Upper lobe of left lung (tissue), 6 donors: ENCODE measurements around the gene ZDHHC17. TPM values are rescaled to one million over a fixed set of nuclear protein-coding genes. Genes with fewer than 3 reads are reported as not detected.

Experiments
- ATAC-seq, 2 donors: fragments of 200-7000 bp; cut with Tn5 transposase; one replicate each; pipeline ENCODE4 v1.9.1; 2022; ENCODE audit warnings: mild to moderate bottlenecking in 2 of 2, moderate library complexity in 2 of 2; ENCODE audit not compliant: low FRiP score in 2 of 2
- DNase-seq, 2 donors: peaks; one replicate each; pipeline ENCODE4 v3.0.0-alpha.2; 2019 to 2020
- H3K27ac ChIP-seq, 4 donors: fragments of 200-600 bp; sonication (generic); one replicate each; pipeline ENCODE4 v1.5.1; 2016 to 2019
- H3K27me3 ChIP-seq, 4 donors: fragments of 200-600 bp; sonication (generic); one replicate each; pipeline ENCODE4 v1.5.1; 2017 to 2019
- H3K36me3 ChIP-seq, 4 donors: fragments of 200-600 bp; sonication (generic); one replicate each; pipeline ENCODE4 v1.5.1; 2016 to 2019
- H3K4me1 ChIP-seq, 4 donors: fragments of 200-600 bp; sonication (generic); one replicate each; pipeline ENCODE4 v1.5.1; 2018 to 2019
- H3K4me3 ChIP-seq, 4 donors: fragments of 200-600 bp; sonication (generic); one replicate each; pipeline ENCODE4 v1.5.1; 2017 to 2019; ENCODE audit warnings: mild to moderate bottlenecking in 2 of 4, moderate library complexity in 1 of 4
- H3K9me3 ChIP-seq, 4 donors: fragments of 200-600 bp; sonication (generic); one replicate each; pipeline ENCODE4 v1.5.1; 2018 to 2019
- EP300 ChIP-seq, 4 donors: sonication (generic); formaldehyde crosslinking; IDR thresholded peaks; one replicate each; pipeline ENCODE4 v1.5.1; 2017; ENCODE audit warnings: antibody characterized with exemption in 4 of 4, control low read depth in 2 of 4
- POLR2A ChIP-seq, 4 donors: fragments of 450-650 bp; IDR thresholded peaks; one replicate each; pipeline ENCODE4 v1.5.1; 2016 to 2017; ENCODE audit warnings: antibody characterized with exemption in 4 of 4, mild to moderate bottlenecking in 2 of 4
- POLR2AphosphoS5 ChIP-seq, 2 donors: sonication (generic); formaldehyde crosslinking; IDR thresholded peaks; one replicate each; pipeline ENCODE4 v1.5.1; 2017; ENCODE audit warnings: antibody characterized with exemption in 2 of 2
- WGBS, 2 donors: methylation state at CpG; one replicate each; pipeline ENCODE4 v1.1.5; 2017 to 2018; 5-methylcytosine and 5-hydroxymethylcytosine counted together
- total RNA-seq, 6 donors: library from RNA; depleted of rRNA in 4 of 6; stranded (reverse); fragments of >200 nt in 4 of 6; gene quantifications; one replicate each; pipeline versions ENCODE4 v1.1.0 to v1.2.1, GENCODE V29; 2016 to 2021
- TF ChIP-seq, protein P1 (sequence below), 6 experiments: fragments of 450-650 bp in 4 of 6; fragments of 200-600 bp in 2 of 6; sonication (generic) in 2 of 6; IDR thresholded peaks; one replicate each; pipeline ENCODE4 v1.5.1; 2016 to 2019; ENCODE audit warnings: antibody characterized with exemption in 6 of 6
- donor health status: DM: no; HTN: no; CAD: no; lungs with moderate emphysema.
- donor health status: DM: no; HTN: yes; CAD: no; lungs with severe emphysema.

Gene ZDHHC17
- total RNA-seq, 6 donors from 2014 or later = 13.0 to 107 (median 30.0) TPM

- 70 to 87% methylated on average over 1 of the region's 1 CpG for WGBS, 2 donors
- Histone ChIP-seq H3K27me3 (no peaks in the 10 kb centered on the region), H3K4me3 (no peak overlapping the region), H3K36me3 (no peaks in the 10 kb centered on the region), H3K9me3 (no peaks in the 10 kb centered on the region), H3K27ac (no peak overlapping the region), H3K4me1 (no peaks in the 10 kb centered on the region)
- no peak for TF ChIP-seq POLR2A (IDR thresholded peaks at IDR 0.05)
- no peak for TF ChIP-seq POLR2AphosphoS5 (IDR thresholded peaks at IDR 0.05)
- no peak for TF ChIP-seq EP300 (IDR thresholded peaks at IDR 0.05)
- TF ChIP-seq, protein P1, sequence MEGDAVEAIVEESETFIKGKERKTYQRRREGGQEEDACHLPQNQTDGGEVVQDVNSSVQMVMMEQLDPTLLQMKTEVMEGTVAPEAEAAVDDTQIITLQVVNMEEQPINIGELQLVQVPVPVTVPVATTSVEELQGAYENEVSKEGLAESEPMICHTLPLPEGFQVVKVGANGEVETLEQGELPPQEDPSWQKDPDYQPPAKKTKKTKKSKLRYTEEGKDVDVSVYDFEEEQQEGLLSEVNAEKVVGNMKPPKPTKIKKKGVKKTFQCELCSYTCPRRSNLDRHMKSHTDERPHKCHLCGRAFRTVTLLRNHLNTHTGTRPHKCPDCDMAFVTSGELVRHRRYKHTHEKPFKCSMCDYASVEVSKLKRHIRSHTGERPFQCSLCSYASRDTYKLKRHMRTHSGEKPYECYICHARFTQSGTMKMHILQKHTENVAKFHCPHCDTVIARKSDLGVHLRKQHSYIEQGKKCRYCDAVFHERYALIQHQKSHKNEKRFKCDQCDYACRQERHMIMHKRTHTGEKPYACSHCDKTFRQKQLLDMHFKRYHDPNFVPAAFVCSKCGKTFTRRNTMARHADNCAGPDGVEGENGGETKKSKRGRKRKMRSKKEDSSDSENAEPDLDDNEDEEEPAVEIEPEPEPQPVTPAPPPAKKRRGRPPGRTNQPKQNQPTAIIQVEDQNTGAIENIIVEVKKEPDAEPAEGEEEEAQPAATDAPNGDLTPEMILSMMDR (IDR thresholded peaks at IDR 0.05) = no peak
- no peak for DNase-seq
- no peak for ATAC-seq
Observed at GRCh38 chr12:76898442-76898841, 134.5 kb downstream of the ZDHHC17 start.

DNA sequence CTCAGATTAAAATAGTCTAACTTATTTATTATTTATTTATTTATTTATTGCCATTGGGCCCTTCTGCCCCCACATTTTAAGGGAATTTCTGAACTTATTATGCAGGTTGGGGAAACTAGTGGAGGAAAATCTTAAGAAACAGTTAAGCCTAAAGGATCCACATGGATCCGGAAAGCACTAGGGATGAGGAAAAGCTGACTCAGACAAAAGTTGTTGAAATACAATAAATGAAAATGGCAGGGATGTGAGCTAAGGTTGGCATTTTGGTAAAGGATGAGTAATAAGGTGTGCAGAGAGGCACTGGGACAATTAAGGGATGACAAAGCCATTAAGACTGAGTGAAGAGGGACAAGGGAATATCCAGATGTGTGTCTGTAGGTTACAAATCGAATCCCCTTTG is 135.6 kb downstream of the ZDHHC17 start:
- Histone ChIP-seq H3K27ac (no peak overlapping the region), H3K4me1 (no peaks in the 10 kb centered on the region), H3K36me3 (no peaks in the 10 kb centered on the region), H3K27me3 (no peaks in the 10 kb centered on the region), H3K9me3 (no peaks in the 10 kb centered on the region), H3K4me3 (no peak overlapping the region)
- 91 to 97% methylated on average over 2 of the region's 2 CpGs for WGBS, 2 donors
- ATAC-seq (no peak), DNase-seq (no peak)
- TF ChIP-seq EP300 (IDR thresholded peaks at IDR 0.05) = no peak
- TF ChIP-seq POLR2AphosphoS5 (IDR thresholded peaks at IDR 0.05) = no peak
- no peak for TF ChIP-seq POLR2A (IDR thresholded peaks at IDR 0.05)

DNA sequence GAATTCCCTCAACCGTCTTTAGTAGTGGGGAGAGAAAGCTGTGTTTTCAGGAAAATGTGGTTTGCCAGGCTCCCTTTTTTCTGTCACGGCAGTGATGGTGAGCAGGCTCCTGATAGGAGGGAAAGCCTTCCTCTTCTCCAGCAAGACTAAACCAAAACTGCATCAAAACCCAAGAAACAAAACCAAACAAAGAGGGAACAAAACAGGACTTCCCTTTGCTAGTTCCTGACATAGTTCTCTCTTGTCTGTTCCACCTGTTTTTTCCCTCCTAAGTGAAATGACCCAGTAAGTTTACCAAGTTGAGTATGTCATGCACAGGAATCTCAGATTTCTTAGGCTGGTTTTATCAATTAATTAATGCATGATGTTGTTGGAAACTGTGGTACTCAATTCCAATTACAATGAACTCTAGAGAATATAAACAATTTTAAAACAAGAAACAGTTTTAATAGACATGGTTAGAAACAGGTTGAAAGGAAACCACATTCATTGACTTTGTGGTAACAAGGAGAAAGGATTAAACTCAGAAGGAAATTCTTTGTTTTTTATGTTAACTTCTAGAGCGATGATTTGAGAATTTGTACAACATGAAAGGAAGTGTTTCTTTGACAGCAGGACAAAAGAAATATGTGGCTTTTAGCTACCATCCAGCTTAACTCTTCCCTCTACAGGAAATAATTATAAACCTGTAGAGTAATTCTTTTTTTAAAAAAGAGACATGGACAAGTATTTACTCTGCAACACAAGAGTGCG is 137.9 kb downstream of the ZDHHC17 start:
- WGBS, 2 donors = 30 to 35% methylated on average over 4 of the region's 4 CpGs
- Histone ChIP-seq H3K9me3 (no peaks in the 10 kb centered on the region), H3K4me3 (no peak overlapping the region), H3K27me3 (no peaks in the 10 kb centered on the region), H3K4me1 (no peaks in the 10 kb centered on the region), H3K36me3 (no peaks in the 10 kb centered on the region), H3K27ac (no peak overlapping the region)
- TF ChIP-seq, protein P1 (IDR thresholded peaks at IDR 0.05) = no peak
- TF ChIP-seq EP300 (IDR thresholded peaks at IDR 0.05) (no peak), POLR2A (IDR thresholded peaks at IDR 0.05) (no peak), POLR2AphosphoS5 (IDR thresholded peaks at IDR 0.05) (no peak)
- ATAC-seq = no peak
- no peak for DNase-seq

Other genes with a start within 250 kb of the ZDHHC17 start
- 100 to 1,000 TPM in 2 of 6 donors, 10 to 100 TPM in 4; 35.6 to 103 (median 73.3) TPM for gene OSBPL8, start 204.3 kb upstream of the ZDHHC17 start, total RNA-seq
- 10 to 100 TPM in 5 of 6 donors, 1 to 10 TPM in 1; 9.9 to 26.3 (median 22.2) TPM for gene CSRP2, start 114.9 kb downstream of the ZDHHC17 start, total RNA-seq